ENCODE data around the gene STRN4.
"Not testable (repeated sequence)": the region's sequence is repeated elsewhere in the genome, so short reads cannot be mapped to it uniquely, and the experiment has no call there.

The STRN4 gene

GRCh38 chr19:46761418-46761831 lies 15.2 kb upstream of the STRN4 start:
- POLR2A ChIA-PET (ENCODE audit: low non-redundant PET): no interaction called here
- no peak for DNase-seq (ENCODE audit: low spot score)
- peak overlapping the region; percentile 98 for H3K27ac ChIP-seq
- TF ChIP-seq, protein P1, sequence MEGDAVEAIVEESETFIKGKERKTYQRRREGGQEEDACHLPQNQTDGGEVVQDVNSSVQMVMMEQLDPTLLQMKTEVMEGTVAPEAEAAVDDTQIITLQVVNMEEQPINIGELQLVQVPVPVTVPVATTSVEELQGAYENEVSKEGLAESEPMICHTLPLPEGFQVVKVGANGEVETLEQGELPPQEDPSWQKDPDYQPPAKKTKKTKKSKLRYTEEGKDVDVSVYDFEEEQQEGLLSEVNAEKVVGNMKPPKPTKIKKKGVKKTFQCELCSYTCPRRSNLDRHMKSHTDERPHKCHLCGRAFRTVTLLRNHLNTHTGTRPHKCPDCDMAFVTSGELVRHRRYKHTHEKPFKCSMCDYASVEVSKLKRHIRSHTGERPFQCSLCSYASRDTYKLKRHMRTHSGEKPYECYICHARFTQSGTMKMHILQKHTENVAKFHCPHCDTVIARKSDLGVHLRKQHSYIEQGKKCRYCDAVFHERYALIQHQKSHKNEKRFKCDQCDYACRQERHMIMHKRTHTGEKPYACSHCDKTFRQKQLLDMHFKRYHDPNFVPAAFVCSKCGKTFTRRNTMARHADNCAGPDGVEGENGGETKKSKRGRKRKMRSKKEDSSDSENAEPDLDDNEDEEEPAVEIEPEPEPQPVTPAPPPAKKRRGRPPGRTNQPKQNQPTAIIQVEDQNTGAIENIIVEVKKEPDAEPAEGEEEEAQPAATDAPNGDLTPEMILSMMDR (conservative IDR thresholded peaks at IDR 0.05; ENCODE audit: low read depth): no peak
- CTCF ChIA-PET: interaction anchor here (0.7 kb wide), 1 partner anchor 477 kb away, joined by 3 read pairs; no protein-coding TSS in a partner anchor

DNA sequence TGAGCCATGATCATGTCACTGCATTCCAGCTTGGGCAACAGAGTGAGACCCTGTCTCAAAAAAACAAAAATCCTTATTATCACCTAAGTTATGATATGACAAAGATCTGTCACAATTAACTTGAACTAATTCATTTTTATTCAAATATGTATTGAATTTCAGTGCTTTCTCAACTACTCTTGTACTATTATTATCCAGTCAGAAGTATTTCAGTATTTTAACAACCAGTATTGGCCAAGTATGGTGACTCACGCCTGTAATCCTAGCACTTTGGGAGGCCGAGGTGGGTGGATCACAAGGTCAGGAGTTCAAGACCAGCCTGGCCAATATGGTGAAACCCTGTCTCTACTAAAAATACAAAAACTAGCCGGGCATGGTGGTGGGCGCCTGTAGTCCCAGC lies 14.6 kb upstream of the STRN4 start:
- DNase-seq (ENCODE audit: low spot score); CTCF ChIA-PET; POLR2A ChIA-PET (ENCODE audit: low non-redundant PET): not testable (repeated sequence)
- peak overlapping the region; percentile 98 for H3K27ac ChIP-seq

GRCh38 chr19:46760363-46760762 lies 14.1 kb upstream of the STRN4 start:
- CTCF ChIA-PET: no interaction called here
- H3K27ac ChIP-seq: peak overlapping the region; percentile 98
- DNase-seq (ENCODE audit: low spot score): no peak
- POLR2A ChIA-PET (ENCODE audit: low non-redundant PET): no interaction called here
- TF ChIP-seq, protein P1 (conservative IDR thresholded peaks at IDR 0.05; ENCODE audit: low read depth): no peak

GRCh38 chr19:46759817-46760333 lies 13.6 kb upstream of the STRN4 start:
- peak; percentile 36 for DNase-seq (ENCODE audit: low spot score)
- CTCF ChIA-PET: no interaction called here
- POLR2A ChIA-PET (ENCODE audit: low non-redundant PET): interaction anchor here (0.7 kb wide), 1 partner anchor 81 kb away, joined by 4 read pairs; no protein-coding TSS in a partner anchor
- TF ChIP-seq, protein P1 (conservative IDR thresholded peaks at IDR 0.05; ENCODE audit: low read depth): no peak
- peak overlapping the region; percentile 98 for H3K27ac ChIP-seq

DNA sequence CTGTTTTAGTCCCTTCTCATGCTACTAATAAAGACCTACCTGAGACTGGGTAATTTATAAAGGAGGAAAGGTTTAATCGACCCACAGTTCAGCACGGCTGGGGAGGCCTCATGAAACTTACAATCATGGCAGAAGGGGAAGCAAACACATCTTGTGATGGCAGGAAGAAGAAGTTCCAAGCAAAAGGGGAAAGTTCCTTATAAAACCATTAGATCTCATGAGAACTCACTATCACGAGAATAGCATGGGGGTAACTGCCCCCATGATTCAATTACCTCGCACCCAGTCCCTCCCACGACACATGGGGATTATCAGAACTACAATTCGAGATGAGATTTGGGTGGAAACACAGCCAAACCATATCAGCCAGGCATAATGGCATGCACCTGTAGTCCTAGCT lies 13.0 kb upstream of the STRN4 start:
- CTCF ChIA-PET: no interaction called here
- no peak for DNase-seq (ENCODE audit: low spot score)
- POLR2A ChIA-PET (ENCODE audit: low non-redundant PET): interaction anchor here (0.7 kb wide), 1 partner anchor 81 kb away, joined by 4 read pairs; no protein-coding TSS in a partner anchor
- H3K27ac ChIP-seq: peak overlapping the region; percentile 98
- TF ChIP-seq, protein P1 (conservative IDR thresholded peaks at IDR 0.05; ENCODE audit: low read depth): no peak

DNA sequence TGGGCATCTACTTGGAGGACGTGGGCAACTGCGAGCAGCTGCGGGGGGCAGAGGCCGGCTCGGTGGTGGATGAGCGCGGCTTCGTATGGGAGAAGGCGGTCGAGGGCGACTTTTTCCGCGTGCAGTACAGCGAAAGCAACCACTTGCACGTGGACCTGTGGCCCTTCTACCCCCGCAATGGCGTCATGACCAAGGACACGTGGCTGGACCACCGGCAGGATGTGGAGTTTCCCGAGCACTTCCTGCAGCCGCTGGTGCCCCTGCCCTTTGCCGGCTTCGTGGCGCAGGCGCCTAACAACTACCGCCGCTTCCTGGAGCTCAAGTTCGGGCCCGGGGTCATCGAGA lies 10.3 kb upstream of the STRN4 start:
- no peak for DNase-seq (ENCODE audit: low spot score)
- TF ChIP-seq, protein P1 (conservative IDR thresholded peaks at IDR 0.05; ENCODE audit: low read depth): no peak
- ChIA-PET POLR2A (ENCODE audit: low non-redundant PET) (no interaction called here), CTCF (interaction anchor here (0.6 to 2.6 kb wide), 2 partner anchors 85 to 362 kb away, joined by 5 to 52 read pairs; no protein-coding TSS in a partner anchor)
- peak overlapping the region; percentile 98; the same call in 1 of the 2 replicates for H3K27ac ChIP-seq

- ChIA-PET POLR2A (ENCODE audit: low non-redundant PET) (no interaction called here), CTCF (interaction anchor here (0.6 to 2.6 kb wide), 2 partner anchors 86 to 362 kb away, joined by 5 to 52 read pairs; no protein-coding TSS in a partner anchor)
- peak overlapping the region; percentile 73 for H3K27ac ChIP-seq
- no peak for DNase-seq (ENCODE audit: low spot score)
- TF ChIP-seq, protein P1 (conservative IDR thresholded peaks at IDR 0.05; ENCODE audit: low read depth): no peak
Observed at GRCh38 chr19:46755853-46756543, 9.7 kb upstream of the STRN4 start.
